Measurements from ENCODE around the gene C16orf95.

The C16orf95 gene

GRCh38 chr16:87310610-87311009 is 6.6 kb downstream of the C16orf95 start:
- TF ChIP-seq CTCF (IDR thresholded peaks at IDR 0.05; ENCODE audit: poor library complexity, severe bottlenecking) = no peak
- Histone ChIP-seq H3K9me3 (ENCODE audit: severe bottlenecking) (no peaks in the 10 kb centered on the region), H3K27ac (ENCODE audit: poor library complexity, severe bottlenecking) (no peak overlapping the region), H3K4me3 (ENCODE audit: severe bottlenecking) (no peak overlapping the region), H3K27me3 (ENCODE audit: insufficient read depth, poor library complexity, severe bottlenecking) (no peaks in the 10 kb centered on the region), H3K4me1 (ENCODE audit: insufficient read depth, poor library complexity, severe bottlenecking) (no peaks in the 10 kb centered on the region), H3K36me3 (ENCODE audit: low read depth) (no peaks in the 10 kb centered on the region)
- no peak for ATAC-seq (ENCODE audit: low read depth)
- DNase-seq (ENCODE audit: low spot score) = no peak

GRCh38 chr16:87309620-87310525 is 7.3 kb downstream of the C16orf95 start:
- H3K9me3 ChIP-seq (ENCODE audit: severe bottlenecking) = no peaks in the 10 kb centered on the region
- H3K4me3 ChIP-seq (ENCODE audit: severe bottlenecking) = no peak overlapping the region
- DNase-seq (ENCODE audit: low spot score) (no peak), ATAC-seq (ENCODE audit: low read depth) (no peak)
- no peaks in the 10 kb centered on the region for H3K4me1 ChIP-seq (ENCODE audit: insufficient read depth, poor library complexity, severe bottlenecking)
- H3K27ac ChIP-seq (ENCODE audit: poor library complexity, severe bottlenecking) = no peak overlapping the region
- no peaks in the 10 kb centered on the region for H3K27me3 ChIP-seq (ENCODE audit: insufficient read depth, poor library complexity, severe bottlenecking)
- no peak for TF ChIP-seq CTCF (IDR thresholded peaks at IDR 0.05; ENCODE audit: poor library complexity, severe bottlenecking)
- H3K36me3 ChIP-seq (ENCODE audit: low read depth) = no peaks in the 10 kb centered on the region

DNA sequence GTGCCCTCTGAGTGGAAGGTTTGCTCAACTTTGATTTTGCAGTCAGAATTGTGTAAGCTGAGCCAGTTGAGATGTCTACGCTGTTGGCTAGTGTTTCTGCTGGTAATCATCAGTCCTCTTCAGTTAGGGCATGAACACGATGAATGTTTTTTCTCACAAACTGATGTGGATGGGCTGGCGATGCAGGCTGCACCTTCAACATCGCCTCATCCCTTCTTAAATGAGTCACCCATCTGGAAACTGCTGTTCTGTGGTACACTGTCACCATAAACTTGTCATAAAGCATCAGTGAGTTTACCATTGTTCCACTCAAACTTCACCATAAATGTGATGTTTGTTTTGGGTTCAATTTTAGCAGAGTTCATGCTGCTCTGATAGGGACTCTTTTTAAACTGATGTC is 8.4 kb downstream of the C16orf95 start:
- H3K27ac ChIP-seq (ENCODE audit: poor library complexity, severe bottlenecking) = no peak overlapping the region
- no peaks in the 10 kb centered on the region for H3K27me3 ChIP-seq (ENCODE audit: insufficient read depth, poor library complexity, severe bottlenecking)
- no peaks in the 10 kb centered on the region for H3K36me3 ChIP-seq (ENCODE audit: low read depth)
- ATAC-seq (ENCODE audit: low read depth) (no peak), DNase-seq (ENCODE audit: low spot score) (no peak)
- TF ChIP-seq CTCF (IDR thresholded peaks at IDR 0.05; ENCODE audit: poor library complexity, severe bottlenecking) = no peak
- H3K4me3 ChIP-seq (ENCODE audit: severe bottlenecking) = no peak overlapping the region
- H3K9me3 ChIP-seq (ENCODE audit: severe bottlenecking) = no peaks in the 10 kb centered on the region
- no peaks in the 10 kb centered on the region for H3K4me1 ChIP-seq (ENCODE audit: insufficient read depth, poor library complexity, severe bottlenecking)

- Histone ChIP-seq H3K27me3 (ENCODE audit: insufficient read depth, poor library complexity, severe bottlenecking) (no peaks in the 10 kb centered on the region), H3K36me3 (ENCODE audit: low read depth) (no peaks in the 10 kb centered on the region), H3K4me3 (ENCODE audit: severe bottlenecking) (no peak overlapping the region), H3K4me1 (ENCODE audit: insufficient read depth, poor library complexity, severe bottlenecking) (no peaks in the 10 kb centered on the region), H3K9me3 (ENCODE audit: severe bottlenecking) (no peaks in the 10 kb centered on the region), H3K27ac (ENCODE audit: poor library complexity, severe bottlenecking) (no peak overlapping the region)
- no peak for TF ChIP-seq CTCF (IDR thresholded peaks at IDR 0.05; ENCODE audit: poor library complexity, severe bottlenecking)
- no peak for ATAC-seq (ENCODE audit: low read depth)
- DNase-seq (ENCODE audit: low spot score) = no peak
Observed at GRCh38 chr16:87306516-87306915, 10.7 kb downstream of the C16orf95 start.

Data from RWPE2 (cell line).